Jurkat, Clone E6-1 (cell line): ENCODE results near the gene ADCY4.
A peak's percentile ranks its signal among the peaks of the same experiment; 100 is the strongest.

Experiments
- DNase-seq: peaks from one replicate; pipeline ENCODE4 v3.0.0-alpha.2; 2011; ENCODE audit warnings: low read depth, low spot score
- H3K4me3 ChIP-seq: 2 replicates; pipeline ENCODE4 v1.5.1; 2011; ENCODE audit warnings: mild to moderate bottlenecking, low read length, control low read depth, moderate library complexity

Gene ADCY4

DNA sequence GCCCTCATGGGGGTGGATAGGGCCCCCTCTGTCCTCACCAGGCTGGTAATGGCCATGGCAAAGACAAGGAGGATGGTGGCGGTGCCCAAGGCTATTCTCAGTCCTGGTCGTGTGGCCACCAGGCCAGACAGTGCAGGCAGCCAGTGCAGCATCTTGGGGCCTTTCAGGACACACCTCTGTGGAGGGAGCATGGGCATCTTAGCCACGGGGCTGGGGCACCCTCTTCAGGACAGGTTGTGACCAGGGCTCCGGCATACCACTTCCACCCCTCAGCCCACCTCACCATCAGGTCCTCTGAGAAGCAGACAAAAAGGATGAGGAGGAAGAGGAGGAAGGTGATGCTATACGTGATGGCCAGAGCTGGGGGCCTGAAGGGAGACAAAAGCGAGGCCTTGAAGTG is 10.8 kb downstream of the ADCY4 start:
- DNase-seq = no peak
- no peak overlapping the region for H3K4me3 ChIP-seq

- DNase-seq = no peak
- no peak overlapping the region for H3K4me3 ChIP-seq
These were observed 11.5 kb downstream of the ADCY4 start for GRCh38 chr14:24323341-24323740.

- DNase-seq = no peak
- H3K4me3 ChIP-seq = no peak overlapping the region
These were observed 12.2 kb downstream of the ADCY4 start for GRCh38 chr14:24322672-24323071.

DNA sequence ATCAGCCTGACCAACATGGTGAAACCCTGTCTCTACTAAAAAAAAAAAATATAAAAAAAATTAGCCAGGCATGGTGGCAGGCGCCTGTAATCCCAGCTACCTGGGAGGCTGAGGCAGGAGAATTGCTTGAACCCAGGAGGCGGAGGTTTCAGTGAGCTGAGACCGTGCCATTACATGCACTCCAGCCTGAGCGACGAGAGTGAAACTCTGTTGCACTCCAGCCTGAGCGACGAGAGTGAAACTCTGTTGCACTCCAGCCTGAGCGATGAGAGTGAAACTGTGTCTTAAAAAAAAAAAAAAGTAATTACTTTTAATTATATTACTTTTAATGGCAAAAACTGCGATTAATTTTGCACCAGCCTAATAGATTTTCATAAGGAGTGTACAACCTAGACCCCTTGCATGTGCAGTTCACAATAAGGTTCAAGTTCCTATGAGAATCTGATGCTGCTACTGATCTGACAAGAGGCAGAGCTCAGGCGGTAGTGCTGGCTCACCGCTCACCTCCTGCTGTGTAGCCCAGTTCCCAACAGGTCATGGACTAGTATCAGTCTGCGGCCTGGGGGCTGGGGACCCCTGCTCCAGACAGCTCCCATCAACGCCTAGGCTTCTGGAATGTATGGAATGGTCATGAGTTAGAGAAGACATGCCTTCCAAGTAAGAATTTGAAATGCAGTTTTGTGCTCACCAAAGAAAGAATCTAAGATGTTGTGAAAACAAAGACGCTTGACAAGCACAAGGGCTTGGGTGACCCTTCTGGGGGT is 13.5 kb downstream of the ADCY4 start:
- H3K4me3 ChIP-seq = no peak overlapping the region
- no peak for DNase-seq

DNA sequence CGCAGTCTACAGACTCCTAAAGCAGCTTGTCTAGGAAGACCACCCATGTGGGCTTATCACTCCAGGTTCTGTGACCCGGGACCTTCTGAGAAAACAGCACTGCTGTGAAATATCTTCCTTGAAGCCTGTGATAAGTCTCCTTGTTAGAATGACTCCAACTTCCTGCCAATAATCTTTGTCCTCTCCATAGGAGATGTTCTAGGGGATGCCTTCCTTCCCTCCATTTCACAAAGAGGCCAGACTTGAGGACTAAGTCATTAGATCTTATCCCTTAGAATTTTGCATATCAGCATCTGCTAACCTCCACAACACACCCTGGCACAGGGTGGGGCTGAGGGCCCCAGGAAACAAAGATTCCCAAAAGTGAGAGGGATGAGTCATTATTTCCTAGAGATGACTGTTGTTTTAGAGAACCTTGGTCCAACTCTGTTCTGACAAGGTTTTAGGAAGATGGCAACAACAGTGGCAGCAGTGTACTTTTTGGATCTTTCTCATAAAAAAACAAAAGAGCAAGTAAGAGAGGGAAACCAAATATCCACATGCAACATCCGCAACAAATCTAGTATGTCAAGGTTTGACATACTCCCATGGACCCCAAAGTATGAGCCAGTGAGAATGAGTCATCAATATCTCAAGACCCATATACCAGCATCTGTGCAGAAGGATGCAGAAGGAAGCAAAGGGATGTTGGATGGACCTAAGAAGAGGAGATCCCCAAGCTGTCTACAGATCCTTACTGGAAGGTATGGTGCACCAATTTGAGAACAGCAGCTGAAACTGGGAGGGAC is 17.5 kb downstream of the ADCY4 start:
- no peak for DNase-seq
- H3K4me3 ChIP-seq = no peak overlapping the region

GRCh38 chr14:24316597-24316950 is 18.3 kb downstream of the ADCY4 start:
- DNase-seq = no peak
- no peak overlapping the region for H3K4me3 ChIP-seq

DNA sequence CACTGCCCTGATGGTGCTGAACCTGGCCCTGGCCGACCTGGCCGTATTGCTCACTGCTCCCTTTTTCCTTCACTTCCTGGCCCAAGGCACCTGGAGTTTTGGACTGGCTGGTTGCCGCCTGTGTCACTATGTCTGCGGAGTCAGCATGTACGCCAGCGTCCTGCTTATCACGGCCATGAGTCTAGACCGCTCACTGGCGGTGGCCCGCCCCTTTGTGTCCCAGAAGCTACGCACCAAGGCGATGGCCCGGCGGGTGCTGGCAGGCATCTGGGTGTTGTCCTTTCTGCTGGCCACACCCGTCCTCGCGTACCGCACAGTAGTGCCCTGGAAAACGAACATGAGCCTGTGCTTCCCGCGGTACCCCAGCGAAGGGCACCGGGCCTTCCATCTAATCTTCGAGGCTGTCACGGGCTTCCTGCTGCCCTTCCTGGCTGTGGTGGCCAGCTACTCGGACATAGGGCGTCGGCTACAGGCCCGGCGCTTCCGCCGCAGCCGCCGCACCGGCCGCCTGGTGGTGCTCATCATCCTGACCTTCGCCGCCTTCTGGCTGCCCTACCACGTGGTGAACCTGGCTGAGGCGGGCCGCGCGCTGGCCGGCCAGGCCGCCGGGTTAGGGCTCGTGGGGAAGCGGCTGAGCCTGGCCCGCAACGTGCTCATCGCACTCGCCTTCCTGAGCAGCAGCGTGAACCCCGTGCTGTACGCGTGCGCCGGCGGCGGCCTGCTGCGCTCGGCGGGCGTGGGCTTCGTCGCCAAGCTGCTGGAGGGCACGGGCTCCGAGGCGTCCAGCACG is 18.9 kb downstream of the ADCY4 start:
- H3K4me3 ChIP-seq = no peak overlapping the region
- DNase-seq = no peak

GRCh38 chr14:24315243-24315806 is 19.5 kb downstream of the ADCY4 start:
- DNase-seq = no peak
- H3K4me3 ChIP-seq = no peak overlapping the region

DNA sequence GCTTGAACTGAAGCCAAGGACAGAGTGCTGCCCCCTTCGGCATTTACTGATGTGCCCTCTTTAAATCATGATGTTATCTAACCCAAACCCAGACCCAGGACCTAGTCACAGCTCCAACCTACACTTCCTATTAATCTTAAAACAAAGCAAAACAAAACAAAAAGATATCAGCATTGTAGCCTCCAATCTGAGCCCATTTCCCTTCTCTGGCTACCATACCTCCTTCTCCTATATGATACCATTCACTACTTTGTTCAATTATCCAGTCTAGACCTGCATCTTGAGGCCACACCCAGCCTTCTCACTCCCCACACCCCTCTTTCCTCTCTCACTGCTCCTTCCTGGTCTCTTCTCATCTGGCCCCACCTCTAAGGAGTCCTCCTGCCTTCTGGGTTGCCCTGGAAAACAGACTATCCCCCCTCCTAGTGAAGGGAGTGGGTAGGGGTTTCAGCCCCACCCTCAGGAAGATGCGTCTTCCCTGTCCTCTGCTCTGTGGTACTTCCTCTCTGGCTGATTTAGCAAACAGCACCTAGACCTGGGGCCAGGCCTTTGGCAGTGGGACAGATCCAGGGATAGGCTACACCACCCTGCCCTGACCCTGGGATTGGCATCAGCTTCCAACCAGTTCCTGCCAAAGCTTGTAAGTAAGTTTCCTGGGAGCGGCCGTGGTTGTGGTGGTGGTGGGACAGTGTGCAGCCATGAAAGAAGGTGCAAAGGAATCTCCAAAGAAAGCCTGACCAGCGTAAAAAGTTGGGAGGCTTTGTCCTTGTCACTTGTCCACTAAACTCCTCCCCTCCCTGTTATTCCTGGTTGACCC is 20.3 kb downstream of the ADCY4 start:
- H3K4me3 ChIP-seq = no peak overlapping the region
- DNase-seq = no peak

DNA sequence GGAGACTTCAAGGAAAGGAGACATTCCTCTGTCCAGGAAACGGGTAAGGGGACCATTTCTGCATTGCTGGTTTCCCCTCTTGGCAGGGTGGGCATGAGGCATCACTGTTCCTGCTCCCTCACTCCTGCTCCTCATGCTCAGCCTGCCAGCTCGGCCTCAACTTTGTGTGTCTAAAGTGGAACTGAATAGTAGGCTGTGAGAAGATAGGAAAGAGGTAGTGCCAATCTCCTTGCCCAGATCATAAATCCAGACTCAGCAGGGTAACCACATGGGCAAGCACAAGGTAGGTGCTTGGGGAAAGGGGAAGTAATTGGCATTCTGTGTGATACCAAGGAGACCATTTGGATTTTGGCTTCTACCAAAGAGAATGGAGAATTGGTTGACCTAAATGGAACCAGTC is 21.0 kb downstream of the ADCY4 start:
- DNase-seq = no peak
- no peak overlapping the region for H3K4me3 ChIP-seq

GRCh38 chr14:24312736-24313507 is 21.9 kb downstream of the ADCY4 start:
- DNase-seq = peak; percentile 75
- H3K4me3 ChIP-seq = peak overlapping the region; percentile 18

DNA sequence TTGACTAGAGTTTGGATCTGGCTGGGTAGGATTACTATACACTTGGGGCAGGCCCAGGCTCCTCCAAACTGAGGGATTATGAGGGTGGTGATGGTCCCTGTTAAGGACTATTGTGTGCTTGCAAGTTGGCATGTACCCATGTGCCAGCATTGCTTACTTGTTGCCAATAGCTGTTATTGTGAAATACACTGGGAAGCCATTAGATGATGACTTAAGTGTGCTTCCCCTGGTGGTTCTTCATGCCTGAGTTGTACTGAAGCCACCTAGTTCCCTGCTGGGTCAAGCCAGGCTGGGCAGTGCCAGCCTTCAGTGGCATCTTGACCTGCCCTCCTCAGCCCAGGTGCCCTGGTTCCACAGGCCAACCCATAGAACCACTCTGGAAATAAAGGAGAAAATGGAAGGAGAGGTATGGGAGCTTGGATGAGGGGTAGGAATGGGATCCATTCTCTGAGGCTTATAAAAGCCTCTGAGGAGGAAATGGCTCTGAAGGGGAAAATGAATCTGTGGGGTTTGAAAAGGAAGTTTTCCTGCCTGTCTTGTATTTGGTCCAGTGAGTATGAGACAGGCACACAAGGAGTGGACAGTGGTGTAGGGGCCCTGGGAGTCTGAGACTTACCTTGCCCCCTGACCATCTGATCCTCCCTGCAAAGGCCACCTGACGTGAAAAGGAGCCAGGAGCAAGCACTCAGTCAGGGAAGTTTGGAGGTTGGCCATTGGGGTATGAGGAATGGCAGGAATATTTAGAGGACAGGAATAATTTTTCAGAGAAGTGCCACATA is 22.8 kb downstream of the ADCY4 start:
- DNase-seq = no peak
- no peak overlapping the region for H3K4me3 ChIP-seq

DNA sequence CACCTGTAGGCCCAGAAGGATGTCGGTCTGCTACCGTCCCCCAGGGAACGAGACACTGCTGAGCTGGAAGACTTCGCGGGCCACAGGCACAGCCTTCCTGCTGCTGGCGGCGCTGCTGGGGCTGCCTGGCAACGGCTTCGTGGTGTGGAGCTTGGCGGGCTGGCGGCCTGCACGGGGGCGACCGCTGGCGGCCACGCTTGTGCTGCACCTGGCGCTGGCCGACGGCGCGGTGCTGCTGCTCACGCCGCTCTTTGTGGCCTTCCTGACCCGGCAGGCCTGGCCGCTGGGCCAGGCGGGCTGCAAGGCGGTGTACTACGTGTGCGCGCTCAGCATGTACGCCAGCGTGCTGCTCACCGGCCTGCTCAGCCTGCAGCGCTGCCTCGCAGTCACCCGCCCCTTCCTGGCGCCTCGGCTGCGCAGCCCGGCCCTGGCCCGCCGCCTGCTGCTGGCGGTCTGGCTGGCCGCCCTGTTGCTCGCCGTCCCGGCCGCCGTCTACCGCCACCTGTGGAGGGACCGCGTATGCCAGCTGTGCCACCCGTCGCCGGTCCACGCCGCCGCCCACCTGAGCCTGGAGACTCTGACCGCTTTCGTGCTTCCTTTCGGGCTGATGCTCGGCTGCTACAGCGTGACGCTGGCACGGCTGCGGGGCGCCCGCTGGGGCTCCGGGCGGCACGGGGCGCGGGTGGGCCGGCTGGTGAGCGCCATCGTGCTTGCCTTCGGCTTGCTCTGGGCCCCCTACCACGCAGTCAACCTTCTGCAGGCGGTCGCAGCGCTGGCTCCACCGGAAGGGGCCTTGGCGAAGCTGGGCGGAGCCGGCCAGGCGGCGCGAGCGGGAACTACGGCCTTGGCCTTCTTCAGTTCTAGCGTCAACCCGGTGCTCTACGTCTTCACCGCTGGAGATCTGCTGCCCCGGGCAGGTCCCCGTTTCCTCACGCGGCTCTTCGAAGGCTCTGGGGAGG is 23.9 kb downstream of the ADCY4 start, which contains the start of gene LTB4R:
LTB4R (plus strand) TSS at position 857 of the 959 bp plus-strand sequence. CDS start 4,150 bp downstream, outside the sequence.
- no peak for DNase-seq
- no peak within 1 kb of the TSS for H3K4me3 ChIP-seq

DNA sequence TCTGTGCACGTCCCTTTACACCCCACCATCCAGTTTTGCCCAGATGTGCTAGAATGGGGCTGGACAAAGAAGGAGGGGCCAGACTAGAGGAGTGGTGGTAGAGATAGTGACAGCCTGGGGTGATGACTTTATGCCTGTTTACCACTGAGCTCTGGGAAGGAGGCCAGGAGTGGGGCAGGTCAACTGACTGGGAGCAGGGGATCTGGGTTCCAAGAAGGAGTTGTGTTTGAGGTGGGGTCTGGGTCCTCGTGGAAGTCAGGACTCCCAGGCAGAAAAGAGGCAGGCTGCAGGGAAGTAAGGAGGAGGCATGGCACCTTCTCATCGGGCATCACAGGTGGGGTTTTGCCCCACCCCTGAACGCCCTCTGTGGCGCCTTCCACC is 24.6 kb downstream of the ADCY4 start:
- no peak for DNase-seq
- H3K4me3 ChIP-seq = no peak overlapping the region

DNA sequence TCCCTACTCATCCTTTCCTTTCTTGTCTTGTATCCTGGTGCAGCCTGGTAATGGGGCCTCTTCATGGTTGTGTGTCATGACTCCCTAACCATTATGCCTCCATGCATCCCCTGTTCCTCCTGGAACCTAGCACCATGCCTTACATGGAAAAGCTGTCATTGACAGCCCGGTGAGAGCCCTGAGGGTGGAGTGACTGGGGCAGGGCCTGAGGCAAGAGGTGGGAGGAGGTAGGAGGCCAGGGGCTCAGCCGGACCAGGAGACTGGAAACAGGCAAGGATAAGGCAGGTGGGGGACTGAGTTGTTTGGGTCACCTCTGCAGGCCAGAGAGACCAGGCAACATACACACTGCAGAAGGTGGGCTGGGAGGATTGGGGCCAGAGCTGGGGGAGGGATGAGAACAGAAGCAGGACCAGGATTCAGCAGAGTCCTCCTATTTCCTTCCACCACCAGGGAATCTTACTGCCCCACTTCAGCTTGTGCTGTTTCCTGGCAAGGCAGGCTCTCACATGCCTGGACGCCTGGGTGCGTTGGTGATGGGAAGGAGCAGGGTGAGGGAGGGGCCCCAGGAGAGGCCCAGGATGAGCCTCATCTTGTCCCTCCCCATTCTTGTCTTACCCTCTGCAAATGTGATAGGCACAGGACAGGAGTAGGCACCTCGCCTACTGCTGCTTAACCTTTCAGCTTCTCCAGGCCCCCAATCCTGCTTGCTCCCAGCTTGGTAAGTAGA is 25.2 kb downstream of the ADCY4 start, which contains the start of gene LTB4R2:
LTB4R2 (plus strand) TSS at position 603 of the 727 bp plus-strand sequence. CDS start 525 bp downstream, outside the sequence.
- H3K4me3 ChIP-seq = no peak within 1 kb of the TSS
- DNase-seq = no peak
